NB4 (cell line): ENCODE results near the gene ERMN.
"Not testable (repeated sequence)": the region's sequence is repeated elsewhere in the genome, so short reads cannot be mapped to it uniquely, and the experiment has no call there.

Experiments
- DNase-seq: peaks from one replicate; pipeline ENCODE4 v3.0.0; 2010; ENCODE audit warnings: low read depth
- H3K4me3 ChIP-seq: one replicate; pipeline ENCODE4 v1.5.1; 2011; ENCODE audit warnings: mild to moderate bottlenecking, low read depth, low read length, moderate library complexity
- MYC ChIP-seq: IDR thresholded peaks from 2 replicates; pipeline ENCODE4 v1.6.1; 2011; ENCODE audit warnings: low read depth, low read length
- POLR2A ChIP-seq: IDR thresholded peaks from 2 replicates; pipeline ENCODE4 v1.6.1; 2011; ENCODE audit warnings: mild to moderate bottlenecking; ENCODE audit not compliant: insufficient read length; ENCODE audit errors: extremely low read depth
- TF ChIP-seq, protein P1 (sequence below): IDR thresholded peaks from one replicate; pipeline ENCODE4 v1.5.1; 2012; ENCODE audit warnings: low read depth, low read length
- TF ChIP-seq, protein P2 (sequence below): IDR thresholded peaks from 2 replicates; pipeline ENCODE4 v1.6.1; 2011; ENCODE audit warnings: low read depth, low read length

The ERMN gene, protein sequence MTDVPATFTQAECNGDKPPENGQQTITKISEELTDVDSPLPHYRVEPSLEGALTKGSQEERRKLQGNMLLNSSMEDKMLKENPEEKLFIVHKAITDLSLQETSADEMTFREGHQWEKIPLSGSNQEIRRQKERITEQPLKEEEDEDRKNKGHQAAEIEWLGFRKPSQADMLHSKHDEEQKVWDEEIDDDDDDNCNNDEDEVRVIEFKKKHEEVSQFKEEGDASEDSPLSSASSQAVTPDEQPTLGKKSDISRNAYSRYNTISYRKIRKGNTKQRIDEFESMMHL

DNA sequence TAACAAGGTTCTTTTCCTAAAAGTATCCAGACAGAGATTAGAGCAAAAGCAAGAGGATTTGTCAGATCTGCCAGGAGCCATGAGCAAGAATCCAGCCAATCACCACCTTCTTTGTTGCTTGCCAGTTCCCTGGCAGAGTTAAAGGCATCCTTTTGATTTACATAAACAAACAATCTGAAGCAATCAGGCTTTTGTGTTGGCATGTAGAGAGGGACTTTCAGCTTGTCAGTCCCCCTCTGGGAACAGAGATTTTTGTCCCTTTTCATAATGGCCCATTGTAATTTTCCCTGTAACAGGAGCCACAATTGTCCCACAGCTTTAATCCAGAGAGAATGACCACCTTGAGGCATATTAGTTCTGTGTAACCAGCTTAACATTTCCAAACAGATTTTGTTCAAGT is at the start of gene ERMN:
ERMN (minus strand) TSS at position 39 of the 400 bp plus-strand sequence. CDS start 182 bp downstream, outside the sequence.
- TF ChIP-seq, protein P1, sequence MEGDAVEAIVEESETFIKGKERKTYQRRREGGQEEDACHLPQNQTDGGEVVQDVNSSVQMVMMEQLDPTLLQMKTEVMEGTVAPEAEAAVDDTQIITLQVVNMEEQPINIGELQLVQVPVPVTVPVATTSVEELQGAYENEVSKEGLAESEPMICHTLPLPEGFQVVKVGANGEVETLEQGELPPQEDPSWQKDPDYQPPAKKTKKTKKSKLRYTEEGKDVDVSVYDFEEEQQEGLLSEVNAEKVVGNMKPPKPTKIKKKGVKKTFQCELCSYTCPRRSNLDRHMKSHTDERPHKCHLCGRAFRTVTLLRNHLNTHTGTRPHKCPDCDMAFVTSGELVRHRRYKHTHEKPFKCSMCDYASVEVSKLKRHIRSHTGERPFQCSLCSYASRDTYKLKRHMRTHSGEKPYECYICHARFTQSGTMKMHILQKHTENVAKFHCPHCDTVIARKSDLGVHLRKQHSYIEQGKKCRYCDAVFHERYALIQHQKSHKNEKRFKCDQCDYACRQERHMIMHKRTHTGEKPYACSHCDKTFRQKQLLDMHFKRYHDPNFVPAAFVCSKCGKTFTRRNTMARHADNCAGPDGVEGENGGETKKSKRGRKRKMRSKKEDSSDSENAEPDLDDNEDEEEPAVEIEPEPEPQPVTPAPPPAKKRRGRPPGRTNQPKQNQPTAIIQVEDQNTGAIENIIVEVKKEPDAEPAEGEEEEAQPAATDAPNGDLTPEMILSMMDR = no peak
- TF ChIP-seq MYC = no peak
- TF ChIP-seq, protein P2, sequence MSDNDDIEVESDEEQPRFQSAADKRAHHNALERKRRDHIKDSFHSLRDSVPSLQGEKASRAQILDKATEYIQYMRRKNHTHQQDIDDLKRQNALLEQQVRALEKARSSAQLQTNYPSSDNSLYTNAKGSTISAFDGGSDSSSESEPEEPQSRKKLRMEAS = no peak
- no peak for TF ChIP-seq POLR2A
- DNase-seq = no peak
- no peak within 1 kb of the TSS for H3K4me3 ChIP-seq

DNA sequence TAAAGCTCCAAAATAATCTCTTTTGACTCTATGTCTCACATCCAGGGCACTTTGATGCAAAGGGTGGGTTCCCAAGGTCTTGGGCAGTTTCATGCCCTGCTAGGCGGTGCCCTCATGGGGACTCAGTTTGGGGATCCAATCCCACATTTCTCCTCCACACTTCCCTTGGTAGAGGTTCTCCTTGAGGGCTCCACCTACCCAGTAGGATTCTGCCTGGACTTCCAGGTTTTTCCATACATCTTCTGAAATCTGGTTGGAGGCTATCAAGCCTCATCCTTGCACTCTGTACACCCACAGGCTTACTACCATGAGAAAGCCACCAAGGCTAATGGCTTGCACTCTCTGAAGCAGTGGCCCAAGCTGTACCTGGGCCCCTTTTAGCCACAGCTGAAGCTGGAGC is 49.8 kb upstream of the ERMN start:
- no peak for DNase-seq
- no peak overlapping the region for H3K4me3 ChIP-seq
- TF ChIP-seq, protein P2 = no peak
- TF ChIP-seq POLR2A (no peak), MYC (no peak)
- TF ChIP-seq, protein P1 = no peak

- H3K4me3 ChIP-seq, DNase-seq: not testable (repeated sequence)
These were observed 42.9 kb upstream of the ERMN start for GRCh38 chr2:157368508-157368907.

GRCh38 chr2:157367704-157368103 is 42.1 kb upstream of the ERMN start:
- TF ChIP-seq, protein P2 = no peak
- TF ChIP-seq, protein P1 = no peak
- TF ChIP-seq MYC = no peak
- TF ChIP-seq POLR2A = no peak
- no peak overlapping the region for H3K4me3 ChIP-seq
- DNase-seq = no peak

DNA sequence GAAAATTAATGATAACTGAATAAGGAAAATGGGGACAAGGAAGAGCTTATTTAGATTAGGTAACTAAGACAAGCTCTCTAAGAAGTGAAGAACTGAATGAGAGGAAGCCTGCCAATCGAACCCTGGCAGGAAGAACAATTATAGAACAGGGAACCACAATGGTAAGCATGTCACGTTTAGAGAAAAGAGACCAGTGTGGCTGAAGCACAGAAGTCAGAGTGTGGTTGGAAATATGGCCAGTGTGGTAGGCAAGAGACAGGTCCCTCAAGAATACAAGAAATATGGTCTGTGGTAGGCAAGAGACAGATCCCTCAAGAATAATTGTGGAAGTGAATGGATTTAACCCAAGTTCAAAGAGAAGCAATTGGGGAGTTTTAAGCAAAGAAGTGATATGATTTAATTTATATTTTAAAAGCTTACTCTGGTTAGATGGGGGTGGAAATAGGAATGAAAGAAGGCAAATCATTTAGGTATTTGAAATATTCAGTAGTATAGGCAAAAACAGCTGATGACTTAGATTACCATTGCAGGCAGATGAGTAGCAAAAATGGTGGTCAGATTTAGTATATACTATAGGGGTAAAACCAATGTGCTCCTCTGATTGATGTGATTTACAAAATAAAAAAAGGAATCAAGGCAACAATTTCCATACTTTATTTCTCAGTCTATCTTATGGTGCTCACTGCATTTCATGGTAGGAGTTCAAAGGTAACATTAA is 38.8 kb upstream of the ERMN start:
- TF ChIP-seq POLR2A (no peak), MYC (no peak)
- TF ChIP-seq, protein P1 = no peak
- TF ChIP-seq, protein P2 = no peak
- no peak overlapping the region for H3K4me3 ChIP-seq
- no peak for DNase-seq

GRCh38 chr2:157363612-157364101 is 38.0 kb upstream of the ERMN start:
- no peak for DNase-seq
- no peak overlapping the region for H3K4me3 ChIP-seq
- no peak for TF ChIP-seq MYC
- TF ChIP-seq, protein P1 = no peak
- TF ChIP-seq POLR2A = no peak
- TF ChIP-seq, protein P2 = no peak
